Ascending aorta (tissue), 2 donors: ENCODE measurements around the gene AFAP1L2. TPM values are rescaled to one million over a fixed set of nuclear protein-coding genes. Genes with fewer than 3 reads are reported as not detected.

ENCODE experiments used
- DNase-seq, 2 donors: peaks; one replicate each; pipeline ENCODE4 v3.0.0-alpha.2; 2019; ENCODE audit warnings: low spot score in 2 of 2
- H3K27ac ChIP-seq, 2 donors: fragments of 200-600 bp; sonication (generic); one replicate each; pipeline ENCODE4 v1.5.1; 2016 to 2017; ENCODE audit warnings: mild to moderate bottlenecking in 1 of 2
- H3K27me3 ChIP-seq: fragments of 200-600 bp; sonication (generic); one replicate; pipeline ENCODE4 v1.5.1; 2017
- H3K36me3 ChIP-seq, 2 donors: fragments of 200-600 bp; sonication (generic); one replicate each; pipeline ENCODE4 v1.5.1; 2016
- H3K4me1 ChIP-seq, 2 donors: fragments of 200-600 bp; sonication (generic); one replicate each; pipeline ENCODE4 v1.5.1; 2016 to 2017; ENCODE audit warnings: mild to moderate bottlenecking in 1 of 2
- H3K4me3 ChIP-seq, 2 donors: fragments of 200-600 bp; sonication (generic); one replicate each; pipeline ENCODE4 v1.5.1; 2016 to 2017; ENCODE audit warnings: mild to moderate bottlenecking in 1 of 2
- H3K9me3 ChIP-seq, 2 donors: fragments of 200-600 bp; sonication (generic); one replicate each; pipeline ENCODE4 v1.5.1; 2016
- CTCF ChIP-seq, 3 experiments: fragments of 200-600 bp in 2 of 3; fragments of 450-650 bp in 1 of 3; sonication (generic) in 2 of 3; IDR thresholded peaks; one replicate each; pipeline ENCODE4 v1.5.1; 2016 to 2019; ENCODE audit warnings: antibody characterized with exemption in 3 of 3, mild to moderate bottlenecking in 1 of 3, moderate library complexity in 1 of 3
- intact Hi-C: fragments of 100-400 bp; cut with DNase I; formaldehyde crosslinking; loops from one replicate; pipeline ENCODE4 v1.15.1; 2023
- total RNA-seq: library from RNA; depleted of rRNA; stranded (reverse); fragments of >200 nt; gene quantifications from one replicate; pipeline ENCODE4 v1.1.0, GENCODE V29; 2016

Gene AFAP1L2
- total RNA-seq, 1 donor from 2014 or later: 30.4 TPM

- no peaks in the 10 kb centered on the region for H3K27me3 ChIP-seq
- intact Hi-C loops: no loop called here
- no peaks in the 10 kb centered on the region for H3K9me3 ChIP-seq
- no peak overlapping the region for H3K27ac ChIP-seq
- no peak for DNase-seq
- TF ChIP-seq CTCF (IDR thresholded peaks at IDR 0.05): no peak
- no peaks in the 10 kb centered on the region for H3K4me1 ChIP-seq
- no peaks in the 10 kb centered on the region for H3K36me3 ChIP-seq
- H3K4me3 ChIP-seq: no peak overlapping the region
Measured at GRCh38 chr10:114255227-114255626, 149.1 kb downstream of the AFAP1L2 start.

- TF ChIP-seq CTCF (IDR thresholded peaks at IDR 0.05): no peak
- Histone ChIP-seq H3K36me3 (no peaks in the 10 kb centered on the region), H3K4me3 (no peak overlapping the region), H3K27ac (no peak overlapping the region), H3K27me3 (no peaks in the 10 kb centered on the region), H3K9me3 (no peaks in the 10 kb centered on the region), H3K4me1 (no peaks in the 10 kb centered on the region)
- no peak for DNase-seq
- intact Hi-C loops: no loop called here
Measured at GRCh38 chr10:114252883-114253282, 151.4 kb downstream of the AFAP1L2 start.

- no peak for TF ChIP-seq CTCF (IDR thresholded peaks at IDR 0.05)
- Histone ChIP-seq H3K27me3 (no peaks in the 10 kb centered on the region), H3K27ac (no peak overlapping the region), H3K36me3 (no peaks in the 10 kb centered on the region), H3K4me3 (no peak overlapping the region), H3K4me1 (no peaks in the 10 kb centered on the region), H3K9me3 (no peaks in the 10 kb centered on the region)
- intact Hi-C loops: no loop called here
- no peak for DNase-seq
Measured at GRCh38 chr10:114252092-114252491, 152.2 kb downstream of the AFAP1L2 start.

DNA sequence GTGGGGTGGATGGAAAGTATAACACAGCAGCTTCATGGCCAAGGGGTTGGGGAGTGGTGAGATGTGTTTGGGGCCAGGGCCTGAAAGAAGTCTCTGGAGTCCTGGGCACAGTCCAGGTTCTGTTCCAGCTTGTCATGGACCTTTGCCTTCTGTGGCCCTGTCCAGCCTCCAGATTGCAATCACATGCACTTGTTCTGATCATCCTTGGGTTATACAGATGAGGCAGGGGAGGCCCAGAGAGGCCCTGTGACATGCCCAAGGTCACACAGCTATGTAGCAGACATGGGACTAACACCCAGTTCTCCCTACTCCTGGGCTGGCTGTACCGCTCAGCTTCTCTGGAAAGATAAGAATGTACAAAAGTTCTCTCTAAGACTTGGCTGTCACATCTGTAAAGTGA, 153.6 kb downstream of the AFAP1L2 start:
- Histone ChIP-seq H3K36me3 (no peaks in the 10 kb centered on the region), H3K9me3 (no peaks in the 10 kb centered on the region), H3K4me1 (no peaks in the 10 kb centered on the region), H3K4me3 (no peak overlapping the region), H3K27ac (no peak overlapping the region), H3K27me3 (no peaks in the 10 kb centered on the region)
- no peak for TF ChIP-seq CTCF (IDR thresholded peaks at IDR 0.05)
- intact Hi-C loops: no loop called here
- peak in 1 of 2 donors; percentile 22 for DNase-seq

DNA sequence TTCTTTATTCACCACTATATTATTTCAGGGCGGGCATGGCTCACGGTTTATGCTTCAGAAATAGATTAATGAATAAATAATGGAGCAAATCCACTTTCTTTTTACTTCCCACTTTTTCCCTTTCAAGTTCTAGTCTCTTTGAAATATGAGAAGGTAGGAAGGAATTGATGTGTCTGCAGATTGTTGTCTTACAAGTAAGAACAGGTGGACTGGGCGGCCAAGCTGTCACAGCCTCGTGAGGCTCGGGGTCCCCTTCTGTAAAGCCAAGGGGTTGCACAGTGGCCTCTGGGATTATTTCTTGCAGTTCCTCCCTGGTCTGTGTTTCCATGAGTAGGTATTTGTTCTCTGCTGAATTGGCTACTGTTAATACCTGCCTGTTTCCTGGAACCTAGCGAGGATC, 154.1 kb downstream of the AFAP1L2 start:
- Histone ChIP-seq H3K27ac (no peak overlapping the region), H3K4me3 (no peak overlapping the region), H3K9me3 (no peaks in the 10 kb centered on the region), H3K36me3 (no peaks in the 10 kb centered on the region), H3K4me1 (no peaks in the 10 kb centered on the region), H3K27me3 (no peaks in the 10 kb centered on the region)
- DNase-seq: no peak
- TF ChIP-seq CTCF (IDR thresholded peaks at IDR 0.05): no peak
- intact Hi-C loops: no loop called here

GRCh38 chr10:114246679-114247305, 157.5 kb downstream of the AFAP1L2 start:
- Histone ChIP-seq H3K4me3 (no peak overlapping the region), H3K27ac (no peak overlapping the region), H3K27me3 (no peaks in the 10 kb centered on the region), H3K36me3 (no peaks in the 10 kb centered on the region), H3K4me1 (no peaks in the 10 kb centered on the region), H3K9me3 (no peaks in the 10 kb centered on the region)
- DNase-seq: no peak
- intact Hi-C loops: no loop called here
- no peak for TF ChIP-seq CTCF (IDR thresholded peaks at IDR 0.05)
